HG02885 (cell line): ENCODE measurements around the gene MREG.

ENCODE experiments used
- ATAC-seq: cut with Tn5 transposase; IDR thresholded peaks from one replicate; pipeline ENCODE4 v1.9.1; 2021; ENCODE audit warnings: mild to moderate bottlenecking; ENCODE audit not compliant: unreplicated experiment, poor library complexity

The MREG gene

GRCh38 chr2:215900203-215900611 is 113.1 kb downstream of the MREG start:
- no peak for ATAC-seq

GRCh38 chr2:215899141-215900074 is 113.9 kb downstream of the MREG start:
- ATAC-seq = no peak

- no peak for ATAC-seq
Measured at GRCh38 chr2:215898363-215898762, 115.0 kb downstream of the MREG start.

GRCh38 chr2:215896921-215897320 is 116.4 kb downstream of the MREG start:
- no peak for ATAC-seq

- no peak for ATAC-seq
Measured at GRCh38 chr2:215895330-215895729, 118.0 kb downstream of the MREG start.
